OCI-LY7 (cell line): ENCODE results near the gene PTPRJ.

Experiments
- EZH2phosphoT487 ChIP-seq: fragments of 200-600 bp; sonication (generic); IDR thresholded peaks from 2 replicates; pipeline ENCODE4 v1.6.1; 2018; ENCODE audit warnings: low read depth, borderline replicate concordance, mild to moderate bottlenecking, mixed run types, antibody characterized with exemption, low read length, moderate library complexity, mixed read lengths
- TF ChIP-seq, protein P1 (sequence below): fragments of 200-600 bp; sonication (generic); conservative IDR thresholded peaks from 2 replicates; pipeline ENCODE4 v1.5.1; 2014; ENCODE audit warnings: mild to moderate bottlenecking, antibody characterized with exemption, low read length, moderate library complexity, mixed read lengths

DNA sequence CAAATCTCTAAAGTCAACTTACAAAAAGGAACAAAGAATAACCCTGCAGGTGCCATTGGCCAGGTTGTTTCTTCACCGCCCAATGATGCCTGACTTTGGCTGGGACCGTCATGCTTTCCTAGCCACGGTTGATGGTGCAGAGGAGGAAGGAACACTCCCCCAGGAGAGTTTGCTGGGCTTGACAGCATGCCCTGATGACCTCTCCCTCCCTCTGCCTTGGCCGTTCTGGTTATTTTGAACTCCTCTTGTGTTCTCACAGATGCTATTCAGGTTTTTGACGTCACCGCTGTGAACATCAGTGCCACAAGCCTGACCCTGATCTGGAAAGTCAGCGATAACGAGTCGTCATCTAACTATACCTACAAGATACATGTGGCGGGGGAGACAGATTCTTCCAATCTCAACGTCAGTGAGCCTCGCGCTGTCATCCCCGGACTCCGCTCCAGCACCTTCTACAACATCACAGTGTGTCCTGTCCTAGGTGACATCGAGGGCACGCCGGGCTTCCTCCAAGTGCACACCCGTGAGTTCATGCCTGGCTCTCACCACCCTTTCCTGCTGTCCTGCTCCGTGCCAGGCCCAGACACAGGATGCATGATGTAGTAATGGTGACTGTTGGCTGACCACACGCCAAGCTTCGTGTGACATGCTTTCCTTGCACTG, 147.3 kb downstream of the PTPRJ start:
- TF ChIP-seq, protein P1, sequence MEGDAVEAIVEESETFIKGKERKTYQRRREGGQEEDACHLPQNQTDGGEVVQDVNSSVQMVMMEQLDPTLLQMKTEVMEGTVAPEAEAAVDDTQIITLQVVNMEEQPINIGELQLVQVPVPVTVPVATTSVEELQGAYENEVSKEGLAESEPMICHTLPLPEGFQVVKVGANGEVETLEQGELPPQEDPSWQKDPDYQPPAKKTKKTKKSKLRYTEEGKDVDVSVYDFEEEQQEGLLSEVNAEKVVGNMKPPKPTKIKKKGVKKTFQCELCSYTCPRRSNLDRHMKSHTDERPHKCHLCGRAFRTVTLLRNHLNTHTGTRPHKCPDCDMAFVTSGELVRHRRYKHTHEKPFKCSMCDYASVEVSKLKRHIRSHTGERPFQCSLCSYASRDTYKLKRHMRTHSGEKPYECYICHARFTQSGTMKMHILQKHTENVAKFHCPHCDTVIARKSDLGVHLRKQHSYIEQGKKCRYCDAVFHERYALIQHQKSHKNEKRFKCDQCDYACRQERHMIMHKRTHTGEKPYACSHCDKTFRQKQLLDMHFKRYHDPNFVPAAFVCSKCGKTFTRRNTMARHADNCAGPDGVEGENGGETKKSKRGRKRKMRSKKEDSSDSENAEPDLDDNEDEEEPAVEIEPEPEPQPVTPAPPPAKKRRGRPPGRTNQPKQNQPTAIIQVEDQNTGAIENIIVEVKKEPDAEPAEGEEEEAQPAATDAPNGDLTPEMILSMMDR, result no peak
- no peak for TF ChIP-seq EZH2phosphoT487
